MCF 10A (cell line): ENCODE measurements around the gene KLF5. TPM values are rescaled to one million over a fixed set of nuclear protein-coding genes. Genes with fewer than 3 reads are reported as not detected.

Source experiments
- Bru-seq: library from RNA; stranded (reverse); fragments of 400-500 nt; gene quantifications from one replicate; lab custom pipeline; 2021; lab: Mats Ljungman, UMichigan
- BruChase-seq, 2 experiments: library from RNA; stranded (reverse); fragments of 400-500 nt; gene quantifications; one replicate each; lab custom pipeline; 2021; lab: Mats Ljungman, UMichigan
- BruUV-seq: library from RNA; stranded (reverse); fragments of 400-500 nt; replicated peaks from 2 replicates; lab custom pipeline; 2021; lab: Mats Ljungman, UMichigan
- CTCF ChIA-PET: fragments of 300-600 bp; sonication (Branson Sonifier 250); formaldehyde crosslinking; extraction: SDS; loops from one replicate; lab custom pipeline; 2021; ENCODE audit warnings: antibody characterized with exemption, inconsistent platforms; lab: Yijun Ruan, JAX
- POLR2A ChIA-PET: fragments of 300-600, 350-650 bp; sonication (Branson Sonifier 250); formaldehyde crosslinking; extraction: SDS; loops from one replicate; lab custom pipeline; 2020; ENCODE audit warnings: antibody characterized with exemption, inconsistent platforms; lab: Yijun Ruan, JAX
- DNase-seq: peaks from one replicate; pipeline ENCODE4 v3.0.0-alpha.2; 2018; ENCODE audit not compliant: unreplicated experiment
- H3K27ac Mint-ChIP-seq: one replicate; pipeline ENCODE4 v1.8.0; 2022; ENCODE audit warnings: mild to moderate bottlenecking, low read depth, mixed read lengths; ENCODE audit not compliant: unreplicated experiment
- H3K27me3 Mint-ChIP-seq: one replicate; pipeline ENCODE4 v1.8.0; 2022; ENCODE audit warnings: mixed read lengths; ENCODE audit not compliant: insufficient read depth, unreplicated experiment
- H3K36me3 Mint-ChIP-seq: one replicate; pipeline ENCODE4 v1.8.0; 2022; ENCODE audit warnings: mild to moderate bottlenecking, moderate library complexity, mixed read lengths; ENCODE audit not compliant: insufficient read depth, unreplicated experiment
- H3K4me1 Mint-ChIP-seq: one replicate; pipeline ENCODE4 v1.8.0; 2022; ENCODE audit warnings: mixed read lengths; ENCODE audit not compliant: insufficient read depth, unreplicated experiment
- H3K4me3 Mint-ChIP-seq: one replicate; pipeline ENCODE4 v1.8.0; 2022; ENCODE audit warnings: mild to moderate bottlenecking, moderate library complexity, mixed read lengths; ENCODE audit not compliant: unreplicated experiment
- H3K9me3 Mint-ChIP-seq: one replicate; pipeline ENCODE4 v1.8.0; 2022; ENCODE audit warnings: mixed read lengths; ENCODE audit not compliant: unreplicated experiment
- CTCF ChIP-seq: fragments of 200-600 bp; IDR thresholded peaks from one replicate; pipeline ENCODE4 v1.8.0; 2022; ENCODE audit warnings: antibody characterized with exemption, mild to moderate bottlenecking; ENCODE audit not compliant: unreplicated experiment
- intact Hi-C: fragments of 100-400 bp; cut with micrococcal nuclease; formaldehyde crosslinking; loops from 2 replicates; pipeline ENCODE4 v1.14.1; 2022
- long read RNA-seq: library from polyadenylated mRNA; stranded (forward); transcript quantifications from one replicate; pipeline ENCODE4 v2.0.0, GENCODE V29; 2022
- total RNA-seq: library from RNA; stranded (reverse); gene quantifications from 2 replicates; pipeline ENCODE4 v1.2.3, GENCODE V29; 2022

KLF5 gene
- total RNA-seq (197 and 226 TPM in 2 replicates), Bru-seq, nascent RNA (percentile 100 among the genes with signal in this experiment), BruChase-seq, experiment 1, labeled RNA remaining after a 6-hour chase (percentile 94 among the genes with signal in this experiment), BruChase-seq, experiment 2, labeled RNA remaining after a 2-hour chase (percentile 99 among the genes with signal in this experiment)
- long read RNA-seq, transcript KLF5-201 (4 exons, 3,566 nt) = major isoform, 130 of 177 reads
- long read RNA-seq, partial matches to known transcripts = 11 of 177 reads
- long read RNA-seq, other reads (novel, unspliced or antisense) = 36 of 177 reads

GRCh38 chr13:73058736-73059459, at the start of gene KLF5:
KLF5 (plus strand) TSS chr13:73059005; CDS start chr13:73059328, 323 bp downstream.
- Mint-ChIP-seq H3K4me3 (peak within 1 kb of the TSS; percentile 83), H3K27ac (peak within 1 kb of the TSS; percentile 92), H3K4me1 (peaks cover 34% of the 10 kb centered on the region), H3K27me3 (no peaks in the 10 kb centered on the region), H3K9me3 (no peaks in the 10 kb centered on the region), H3K36me3 (peaks cover 49% of the 10 kb centered on the region)
- intact Hi-C loops = loop anchor here (1.0 to 5.0 kb wide), 3 partner anchors 76 to 219 kb away; no protein-coding TSS in a partner anchor
- ChIA-PET POLR2A (interaction anchor here (0.6 to 11.2 kb wide), 87 partner anchors 11 to 1685 kb away, joined by 3 to 292 read pairs (median 5); partner anchors contain the start of genes BORA, DIS3, MZT1 and PIBF1), CTCF (interaction anchor here (0.6 to 2.1 kb wide), 6 partner anchors 19 to 610 kb away, joined by 3 to 11 read pairs (median 4); no protein-coding TSS in a partner anchor)
- no TSS peak for BruUV-seq
- TF ChIP-seq CTCF = no peak
- DNase-seq = peak; percentile 99

GRCh38 chr13:73011751-73012150, 47.1 kb upstream of the KLF5 start:
- Mint-ChIP-seq H3K4me3 (no peak overlapping the region), H3K4me1 (no peaks in the 10 kb centered on the region), H3K36me3 (peaks cover 18% of the 10 kb centered on the region), H3K27me3 (no peaks in the 10 kb centered on the region), H3K27ac (no peak overlapping the region), H3K9me3 (no peaks in the 10 kb centered on the region)
- no peak for TF ChIP-seq CTCF
- ChIA-PET CTCF (no interaction called here), POLR2A (no interaction called here)
- DNase-seq = no peak
- intact Hi-C loops = no loop called here
- BruUV-seq = no TSS peak

GRCh38 chr13:73015805-73016204, 43.0 kb upstream of the KLF5 start:
- intact Hi-C loops = no loop called here
- POLR2A ChIA-PET = interaction anchor here (0.6 to 0.8 kb wide), 2 partner anchors 9 to 731 kb away, joined by 3 read pairs; no protein-coding TSS in a partner anchor
- no peak for TF ChIP-seq CTCF
- no peak for DNase-seq
- Mint-ChIP-seq H3K27me3 (no peaks in the 10 kb centered on the region), H3K4me3 (no peak overlapping the region), H3K9me3 (no peaks in the 10 kb centered on the region), H3K27ac (no peak overlapping the region), H3K36me3 (peaks cover 24% of the 10 kb centered on the region), H3K4me1 (no peaks in the 10 kb centered on the region)
- no TSS peak for BruUV-seq
- CTCF ChIA-PET = no interaction called here

- no TSS peak for BruUV-seq
- Mint-ChIP-seq H3K27me3 (no peaks in the 10 kb centered on the region), H3K27ac (no peak overlapping the region), H3K4me1 (no peaks in the 10 kb centered on the region), H3K4me3 (no peak overlapping the region), H3K9me3 (no peaks in the 10 kb centered on the region), H3K36me3 (peaks cover 14% of the 10 kb centered on the region)
- TF ChIP-seq CTCF = no peak
- ChIA-PET CTCF (interaction anchor here (0.5 to 0.7 kb wide), 2 partner anchors 25 to 771 kb away, joined by 3 read pairs; no protein-coding TSS in a partner anchor), POLR2A (interaction anchor here (1.9 kb wide), 1 partner anchor 40 kb away, joined by 6 read pairs; the partner anchor contains the start of gene KLF5)
- no peak for DNase-seq
- intact Hi-C loops = no loop called here
Observed at GRCh38 chr13:73018336-73018735, 40.5 kb upstream of the KLF5 start.
